Activated CD4-positive, alpha-beta T cell treated with anti-CD3 and anti-CD28 coated beads, Interleukin-2, Interleukin-4, amounts not matched to agents 100 ng/mL and 50 ng/mL, durations not matched to agents 16 hours and 8 hours (primary cell): ENCODE data around the gene SMC1B.
"Not testable (repeated sequence)": the region's sequence is repeated elsewhere in the genome, so short reads cannot be mapped to it uniquely, and the experiment has no call there.

Source experiments
- DNase-seq: peaks from one replicate; pipeline ENCODE4 v3.0.0-alpha.2; 2020; ENCODE audit warnings: low spot score

The SMC1B gene

DNA sequence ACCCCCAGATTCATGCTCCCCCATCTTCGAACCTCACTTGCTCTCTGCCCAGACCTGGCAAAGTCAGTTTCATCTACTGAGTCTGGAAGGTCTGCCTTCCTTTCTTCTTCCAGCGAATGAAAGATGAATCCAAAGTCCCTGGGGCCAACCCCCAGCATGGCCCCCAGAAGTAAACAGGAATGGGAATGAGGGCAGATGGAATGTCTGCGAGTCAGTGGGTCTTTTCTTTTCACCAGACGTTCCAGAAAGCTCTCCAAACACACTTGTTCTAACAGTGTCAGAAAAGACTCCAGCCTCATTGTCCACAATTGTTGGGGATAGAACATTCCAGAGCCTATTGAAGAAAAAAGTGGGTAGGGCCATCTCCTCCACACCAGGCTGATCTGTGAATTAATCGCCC lies 28.7 kb upstream of the SMC1B start:
- no peak for DNase-seq

DNA sequence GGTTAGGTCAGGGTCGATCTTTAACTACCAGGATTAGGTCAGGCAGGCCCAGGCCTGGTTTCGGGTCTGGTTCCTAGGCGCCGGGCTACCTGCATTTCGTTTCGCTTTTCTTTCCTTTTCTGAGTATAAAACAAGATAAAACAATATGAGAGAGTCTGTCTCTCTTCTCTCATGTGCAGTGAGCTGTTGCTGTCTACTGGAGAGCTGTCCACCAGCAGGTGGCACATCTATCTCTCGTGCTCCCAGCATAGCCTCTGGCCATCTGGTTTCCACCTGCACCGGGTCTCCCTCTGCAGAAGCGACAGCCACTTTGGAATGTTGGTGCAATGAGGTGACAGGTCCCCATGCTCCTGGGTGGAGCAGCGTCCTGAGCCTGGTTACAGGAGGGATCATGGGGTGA lies 27.7 kb upstream of the SMC1B start:
- DNase-seq = peak; percentile 28

DNA sequence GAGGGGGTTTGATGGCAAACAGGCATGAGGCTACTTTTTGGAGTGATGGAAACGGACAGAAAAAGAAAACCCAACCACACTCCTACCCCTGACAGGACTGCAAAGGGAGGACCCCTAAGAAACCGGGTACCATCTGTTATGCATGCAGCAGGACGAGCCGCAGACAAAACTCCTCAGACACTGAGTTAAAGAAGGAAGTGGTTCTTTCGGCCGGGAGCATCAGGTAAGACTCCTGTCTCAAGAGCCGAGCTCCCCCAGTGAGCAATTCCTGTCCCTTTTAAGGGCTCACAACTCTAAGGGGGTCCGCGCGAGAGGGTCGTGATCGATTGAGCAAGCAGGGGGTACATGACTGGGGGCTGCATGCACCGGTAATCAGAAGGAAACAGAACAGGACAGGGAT lies 27.3 kb upstream of the SMC1B start:
- DNase-seq = not testable (repeated sequence)

DNA sequence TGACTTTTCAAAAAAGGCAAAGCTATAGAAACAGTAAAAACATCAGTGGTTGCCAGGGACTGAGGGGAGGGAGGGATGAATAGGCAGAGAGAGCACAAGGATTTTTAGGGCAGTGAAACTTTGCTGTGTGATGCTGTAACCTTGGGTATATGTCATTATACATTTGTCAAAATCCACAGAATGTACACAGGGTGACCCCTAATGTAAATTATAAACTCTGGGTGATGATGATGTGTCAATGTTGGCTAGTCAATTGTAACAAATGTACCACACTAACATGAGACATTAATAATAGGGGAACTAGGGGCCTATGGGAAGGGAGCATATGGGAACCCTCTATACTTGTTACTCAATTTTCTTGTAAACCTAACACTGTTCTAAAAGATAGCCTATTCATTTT lies 24.9 kb upstream of the SMC1B start:
- DNase-seq = no peak

DNA sequence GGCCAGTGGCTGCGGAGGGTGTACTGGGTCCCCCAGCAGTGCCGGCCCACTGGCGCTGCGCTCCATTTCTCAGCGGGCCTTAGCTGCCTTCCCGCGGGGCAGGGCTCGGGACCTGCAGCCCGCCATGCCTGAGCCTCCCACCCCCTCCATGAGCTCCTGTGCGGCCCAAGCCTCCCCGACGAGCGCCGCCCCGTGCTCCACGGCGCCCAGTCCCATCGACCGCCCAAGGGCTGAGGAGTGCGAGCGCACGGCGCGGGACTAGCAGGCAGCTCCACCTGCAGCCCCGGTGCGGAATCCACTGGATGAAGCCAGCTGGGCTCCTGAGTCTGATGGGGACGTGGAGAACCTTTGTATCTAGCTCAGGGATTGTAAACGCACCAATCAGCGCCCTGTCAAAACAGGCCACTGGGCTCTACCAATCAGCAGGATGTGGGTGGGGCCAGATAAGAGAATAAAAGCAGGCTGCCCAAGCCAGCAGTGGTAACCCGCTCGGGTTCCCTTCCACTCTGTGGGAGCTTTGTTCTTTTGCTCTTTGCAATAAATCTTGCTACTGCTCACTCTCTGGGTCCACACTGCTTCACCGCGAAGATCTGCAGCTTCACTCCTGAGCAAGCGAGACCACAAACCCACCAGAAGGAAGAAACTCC lies 23.6 kb upstream of the SMC1B start:
- not testable (repeated sequence) for DNase-seq

DNA sequence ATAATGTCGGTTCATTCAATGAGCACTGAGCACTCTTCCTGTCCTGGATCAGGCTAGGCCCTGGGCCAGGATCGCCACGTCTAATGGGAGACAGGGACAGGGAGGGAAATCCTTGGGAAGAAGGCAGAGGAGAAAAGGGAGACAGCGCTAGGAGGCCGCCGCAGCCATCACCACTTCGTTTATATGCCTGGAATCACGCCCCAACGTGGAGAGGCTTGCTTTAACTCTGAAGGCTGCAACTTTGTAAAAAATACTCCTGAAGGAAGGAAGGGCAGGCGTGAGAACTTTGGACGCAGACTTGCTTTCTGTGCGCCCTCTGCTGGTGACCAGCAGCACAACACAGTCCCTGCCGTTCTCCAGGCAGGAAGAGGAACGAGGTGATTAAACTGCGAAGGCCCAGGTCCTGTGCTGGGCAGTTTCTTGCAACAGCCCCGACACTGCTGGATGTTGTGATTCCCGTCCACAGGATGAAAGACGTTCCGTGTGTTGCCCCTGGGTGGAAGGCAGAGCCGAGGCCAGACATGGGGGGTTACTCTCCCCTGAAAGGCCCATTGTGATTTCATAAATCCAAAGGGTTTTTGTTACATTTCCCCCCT lies 22.2 kb upstream of the SMC1B start:
- peak; percentile 83 for DNase-seq

DNA sequence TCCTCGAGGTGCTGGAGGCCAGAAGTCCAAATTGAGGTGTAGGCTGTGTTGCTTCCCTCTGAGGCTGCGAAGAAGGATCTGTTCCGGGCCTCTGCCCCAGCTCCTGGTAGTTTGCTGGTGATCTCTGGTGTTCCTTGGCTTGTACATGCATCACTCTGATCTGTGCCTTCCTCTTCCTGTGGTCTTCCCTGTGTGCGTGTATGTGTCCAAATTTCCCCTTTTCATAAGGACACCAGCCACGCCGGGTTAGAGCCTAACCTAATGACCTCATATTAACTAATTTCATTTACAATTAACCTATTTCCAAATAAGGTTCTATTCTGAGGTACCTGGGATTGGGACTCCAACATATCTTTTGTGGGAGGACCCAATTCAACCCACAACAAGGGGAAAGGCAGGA lies 21.6 kb upstream of the SMC1B start:
- no peak for DNase-seq

DNA sequence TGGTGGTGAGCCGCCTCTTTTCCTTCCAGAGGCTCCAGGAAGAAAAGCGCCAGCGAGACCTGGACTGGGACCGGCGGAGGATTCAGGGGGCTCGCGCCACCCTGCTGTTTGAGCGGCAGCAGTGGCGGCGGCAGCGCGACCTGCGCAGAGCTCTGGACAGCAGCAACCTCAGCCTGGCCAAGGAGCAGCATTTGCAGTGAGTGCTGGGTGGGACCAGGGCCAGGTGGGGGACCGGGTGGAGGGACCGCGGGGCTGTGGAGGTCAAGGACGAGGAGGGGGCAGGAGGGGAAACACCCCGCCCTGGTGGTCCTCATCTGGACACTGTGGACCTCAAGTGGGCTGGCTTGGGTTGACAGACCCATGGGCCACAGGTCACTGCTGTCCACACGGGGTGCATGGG lies 17.5 kb upstream of the SMC1B start:
- DNase-seq = no peak

DNA sequence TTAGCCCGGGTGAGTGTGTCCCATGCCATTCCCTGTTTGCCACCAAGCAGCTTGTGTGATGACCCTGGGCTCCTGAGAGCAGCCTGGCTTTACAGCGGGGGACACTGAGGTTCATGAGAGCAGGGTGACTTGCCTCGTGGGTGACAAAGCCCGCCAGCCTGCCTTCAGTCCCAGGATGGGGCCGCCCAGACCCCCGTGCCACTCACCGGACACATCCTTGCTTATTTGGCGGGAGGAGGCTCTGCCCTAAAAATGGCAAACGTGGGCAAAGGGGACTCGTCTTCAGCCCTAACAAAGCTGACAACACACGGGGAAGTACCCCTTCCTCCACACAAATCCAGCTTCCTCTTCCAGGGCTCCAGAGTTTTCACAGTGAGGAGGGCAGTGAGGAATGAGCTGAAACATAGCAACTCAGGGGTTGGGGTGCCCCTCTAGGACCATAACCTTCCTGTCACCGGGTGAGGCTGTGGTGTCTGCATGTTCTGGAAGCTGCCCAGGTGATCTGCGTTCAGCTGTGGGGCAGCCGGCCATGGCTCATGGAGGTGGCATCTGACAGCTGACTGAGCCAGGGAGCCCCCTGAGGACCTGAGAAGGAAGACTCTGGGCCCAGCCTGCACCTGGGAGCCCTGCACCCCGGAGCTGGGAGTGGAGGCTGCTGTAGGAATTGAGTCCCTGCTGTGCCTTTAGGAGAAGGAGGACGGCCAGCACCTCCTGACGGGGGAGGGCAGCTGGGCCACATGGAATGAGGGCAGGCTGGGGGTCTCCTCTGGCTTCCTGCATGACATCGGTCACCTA lies 16.8 kb upstream of the SMC1B start:
- no peak for DNase-seq

DNA sequence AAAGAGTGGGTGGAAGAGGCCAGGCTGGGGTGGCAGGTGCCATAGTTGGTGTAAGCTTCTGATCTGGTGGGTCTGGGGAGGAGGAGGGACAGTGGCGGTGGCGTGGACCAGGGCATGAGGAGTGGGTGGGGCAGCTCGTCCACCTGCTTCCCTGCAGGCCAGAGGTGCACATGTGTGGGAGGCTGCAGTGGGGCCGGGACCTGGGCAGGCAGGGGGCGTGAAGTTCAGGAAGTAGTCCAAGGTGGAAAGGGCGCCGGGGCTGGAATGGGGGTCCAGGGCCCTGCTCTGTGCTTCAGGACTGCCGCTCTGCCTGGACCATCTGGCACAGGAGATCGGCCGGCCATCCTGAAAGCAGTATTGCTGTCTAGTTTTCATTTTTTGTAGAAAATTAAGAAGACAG lies 16.0 kb upstream of the SMC1B start:
- no peak for DNase-seq

DNA sequence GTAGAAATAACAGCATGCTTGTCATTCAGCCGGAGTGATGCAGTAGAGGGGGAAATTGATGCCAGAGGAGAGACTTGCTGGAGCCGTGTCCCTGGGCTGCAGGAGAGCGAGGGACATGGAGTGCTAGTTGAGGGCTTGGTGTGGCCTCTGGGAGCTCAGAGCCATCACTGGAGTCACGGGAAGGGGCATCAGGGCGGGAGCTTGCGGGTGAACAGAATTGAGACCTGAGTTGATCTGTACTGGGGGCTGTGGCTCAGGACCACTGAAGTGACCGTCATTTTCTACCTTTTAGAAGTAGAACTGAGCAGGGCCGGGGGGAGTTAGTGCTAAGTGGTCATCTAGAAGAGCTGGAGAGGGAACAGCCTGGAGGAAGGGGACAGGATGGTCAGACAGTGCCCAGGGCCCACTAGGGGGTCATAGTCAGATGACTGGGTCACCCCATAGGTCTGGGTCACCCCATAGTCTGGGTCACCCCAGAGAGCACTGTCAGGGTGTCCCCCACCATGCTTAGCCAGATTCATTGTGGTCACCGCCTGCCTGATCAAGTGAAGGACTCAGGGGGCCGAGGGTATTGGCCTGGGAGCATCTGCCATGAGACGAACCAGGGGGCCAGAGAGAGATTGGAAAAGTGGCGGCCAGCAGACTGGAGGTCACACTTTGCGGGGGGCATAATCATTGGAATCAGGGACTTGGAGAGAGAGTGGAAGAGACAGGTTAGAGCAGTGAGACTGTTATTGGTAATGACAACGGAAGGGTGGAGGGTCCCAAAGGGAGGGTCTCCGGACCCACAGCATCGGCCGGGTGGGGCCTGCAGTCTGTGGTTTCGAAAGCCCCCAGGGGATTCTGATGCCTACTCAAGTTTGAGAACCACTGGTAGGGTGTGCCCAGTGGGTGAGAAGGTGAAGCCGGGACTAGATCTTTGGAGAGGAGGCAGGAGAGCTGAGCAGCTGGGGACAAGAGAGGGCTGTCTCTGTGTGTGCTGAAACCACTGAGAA lies 15.3 kb upstream of the SMC1B start:
- DNase-seq = no peak

DNA sequence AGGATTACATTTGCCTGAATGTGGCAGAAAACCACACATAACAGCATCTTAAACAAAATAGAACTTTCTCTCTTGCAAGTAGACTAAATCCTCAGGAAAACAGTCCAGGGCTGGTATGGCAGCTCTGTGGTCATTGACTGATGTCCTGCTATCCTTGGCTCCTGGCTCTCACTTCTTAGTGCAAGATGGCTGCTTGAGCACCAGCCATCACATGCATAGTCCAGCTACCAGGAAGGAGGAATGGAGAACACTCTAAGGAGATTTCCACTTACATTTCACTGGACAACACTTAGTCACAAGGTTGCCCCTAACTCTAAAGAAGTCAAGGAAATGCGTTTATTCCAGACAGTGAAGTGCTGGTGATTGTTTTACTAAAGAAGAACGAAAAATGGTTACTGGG lies 13.7 kb upstream of the SMC1B start:
- DNase-seq = no peak

DNA sequence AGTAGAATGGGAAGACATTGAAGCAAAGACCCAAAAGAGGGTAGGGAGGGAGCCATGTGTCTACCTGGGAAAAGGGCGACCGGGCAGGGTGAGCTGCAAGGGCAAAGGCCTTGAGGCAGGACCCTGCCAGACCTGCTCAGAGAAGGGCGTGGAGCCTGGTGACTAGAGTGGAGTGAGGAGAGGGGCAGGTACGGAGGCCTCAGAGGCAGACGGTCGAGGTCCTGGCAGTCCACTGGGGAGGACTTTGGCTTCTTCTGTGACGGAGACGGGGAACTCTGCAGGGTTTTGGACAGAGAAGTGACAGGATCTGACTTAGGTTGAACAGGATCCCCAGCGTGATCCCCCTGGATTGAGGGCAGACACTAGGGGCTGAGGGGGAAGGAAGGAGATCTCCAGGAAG lies 13.0 kb upstream of the SMC1B start:
- DNase-seq = no peak

DNA sequence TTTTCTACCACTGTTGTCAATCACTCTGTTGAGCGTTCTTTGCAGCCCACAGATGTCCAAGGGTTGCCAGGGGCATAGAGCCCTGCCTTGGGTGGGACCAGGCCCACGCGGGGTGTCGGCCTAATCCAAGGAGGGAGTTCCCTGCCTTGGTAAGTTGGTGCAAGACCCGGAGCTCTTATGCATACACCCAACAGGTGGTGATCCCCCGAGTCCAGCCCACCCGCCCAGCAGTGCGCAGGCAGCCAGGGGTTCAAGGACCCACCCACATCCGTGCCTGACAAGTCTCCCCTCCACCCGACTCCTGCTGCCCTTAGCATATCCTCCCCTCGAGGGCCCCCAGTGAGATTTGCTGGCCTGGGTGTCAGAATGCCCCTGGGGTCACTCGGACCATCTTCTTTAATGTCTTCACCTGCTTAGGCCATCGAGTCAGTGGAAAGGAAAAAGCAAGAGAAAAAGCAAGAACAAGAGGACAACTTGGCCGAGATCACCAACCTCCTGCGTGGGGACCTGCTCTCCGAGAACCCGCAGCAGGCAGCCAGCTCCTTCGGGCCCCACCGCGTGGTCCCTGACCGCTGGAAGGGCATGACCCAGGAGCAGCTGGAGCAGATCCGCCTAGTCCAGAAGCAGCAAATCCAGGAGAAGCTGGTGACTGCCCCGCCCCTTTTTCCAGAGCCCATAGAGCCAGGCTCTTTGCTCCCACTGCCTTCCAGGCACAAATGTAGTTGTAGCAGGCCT lies 12.3 kb upstream of the SMC1B start:
- no peak for DNase-seq

DNA sequence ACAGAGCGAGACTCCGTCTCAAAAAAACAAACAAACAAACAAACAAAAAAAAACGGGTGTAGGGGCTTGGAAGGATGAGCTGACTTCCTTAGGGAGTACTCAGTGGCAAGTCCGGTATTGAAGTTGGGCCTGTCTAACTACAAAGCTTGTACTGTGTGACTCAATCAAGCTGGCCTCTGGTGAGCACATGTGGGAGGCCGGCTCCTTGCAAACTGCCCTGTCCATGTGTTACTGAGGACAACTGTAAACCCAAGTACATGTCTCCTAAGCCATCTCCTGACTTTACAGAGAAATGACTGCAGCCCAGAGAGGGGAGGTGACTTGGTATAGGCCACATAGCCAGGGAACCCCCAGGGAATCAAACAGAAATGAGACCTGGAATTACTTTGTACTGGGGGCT lies 11.7 kb upstream of the SMC1B start:
- DNase-seq = no peak

DNA sequence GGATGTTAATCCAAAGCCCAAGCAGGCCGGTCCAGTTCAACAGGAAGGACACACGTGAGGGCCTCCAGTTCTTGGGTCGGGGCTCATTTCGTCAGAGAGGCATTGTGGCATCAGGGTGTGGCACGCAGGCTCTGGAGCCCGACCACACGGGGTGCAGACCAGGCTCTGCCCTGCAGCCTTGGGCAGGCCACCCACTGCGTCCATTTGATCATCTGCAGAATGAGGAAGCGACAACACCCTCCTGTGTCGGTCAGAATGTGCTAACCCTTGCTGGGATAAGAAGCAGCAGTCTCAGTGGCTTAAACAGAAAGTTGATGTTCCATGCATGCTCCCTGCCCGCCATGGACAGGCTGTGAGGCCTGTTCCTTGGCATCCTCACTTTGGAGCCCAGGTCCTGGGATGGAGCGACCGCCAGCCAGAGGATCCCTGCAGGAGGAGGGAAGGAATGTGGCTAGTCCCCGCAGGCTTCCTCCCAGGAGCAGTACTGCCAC lies 10.9 kb upstream of the SMC1B start:
- DNase-seq = no peak

DNA sequence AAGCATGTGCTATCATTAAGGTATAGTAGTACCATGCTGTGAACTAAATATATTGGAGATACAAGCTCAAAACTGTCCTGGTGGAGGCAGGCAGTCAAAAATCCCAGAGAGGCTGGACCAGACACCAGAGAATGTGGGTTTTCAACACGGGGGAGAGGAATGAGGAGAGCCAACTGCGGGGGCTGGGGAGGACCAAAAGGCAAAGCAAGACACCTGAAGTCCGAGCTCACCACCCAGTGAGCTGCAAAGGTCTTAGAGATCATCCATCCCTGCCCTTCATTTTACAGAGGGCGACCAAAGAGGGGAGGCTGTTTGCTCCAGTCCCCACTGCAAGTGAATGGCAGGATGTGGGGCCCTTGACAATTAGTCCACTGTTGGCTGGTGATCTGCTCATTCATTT lies 10.1 kb upstream of the SMC1B start:
- no peak for DNase-seq

DNA sequence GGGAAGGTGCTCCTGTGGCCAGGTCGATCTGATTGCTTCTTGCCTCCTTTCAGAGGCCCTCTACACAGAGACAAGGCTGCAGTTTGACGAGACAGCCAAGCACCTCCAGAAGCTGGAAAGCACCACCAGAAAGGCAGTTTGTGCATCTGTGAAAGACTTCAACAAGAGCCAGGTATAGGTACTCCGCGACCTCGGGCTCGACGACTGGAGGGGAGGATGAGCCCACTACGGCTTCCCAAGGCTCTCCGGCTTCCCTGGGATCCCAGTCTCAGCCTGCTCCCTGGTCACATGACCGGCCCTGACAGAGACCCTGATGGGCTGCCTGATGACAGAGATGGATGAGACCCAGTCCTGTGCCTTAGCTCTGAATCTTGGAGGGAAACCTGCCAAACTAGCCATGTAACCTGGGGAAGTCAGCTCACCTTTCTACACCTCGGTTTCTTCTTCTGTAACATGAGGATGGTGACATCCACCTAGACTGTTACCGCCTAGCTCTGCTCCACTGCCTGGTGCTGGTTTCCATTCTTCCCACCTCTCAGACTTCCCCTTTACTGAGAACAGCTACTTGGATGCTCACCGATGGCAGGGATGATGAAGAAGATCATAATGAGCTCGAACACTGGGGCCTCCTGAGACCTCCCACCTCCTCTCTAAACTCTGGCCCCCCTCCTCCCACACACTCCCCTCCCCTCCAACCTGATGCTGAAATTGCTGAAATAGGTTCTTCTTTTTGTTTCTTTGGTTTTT lies 9.0 kb upstream of the SMC1B start:
- DNase-seq = no peak

DNA sequence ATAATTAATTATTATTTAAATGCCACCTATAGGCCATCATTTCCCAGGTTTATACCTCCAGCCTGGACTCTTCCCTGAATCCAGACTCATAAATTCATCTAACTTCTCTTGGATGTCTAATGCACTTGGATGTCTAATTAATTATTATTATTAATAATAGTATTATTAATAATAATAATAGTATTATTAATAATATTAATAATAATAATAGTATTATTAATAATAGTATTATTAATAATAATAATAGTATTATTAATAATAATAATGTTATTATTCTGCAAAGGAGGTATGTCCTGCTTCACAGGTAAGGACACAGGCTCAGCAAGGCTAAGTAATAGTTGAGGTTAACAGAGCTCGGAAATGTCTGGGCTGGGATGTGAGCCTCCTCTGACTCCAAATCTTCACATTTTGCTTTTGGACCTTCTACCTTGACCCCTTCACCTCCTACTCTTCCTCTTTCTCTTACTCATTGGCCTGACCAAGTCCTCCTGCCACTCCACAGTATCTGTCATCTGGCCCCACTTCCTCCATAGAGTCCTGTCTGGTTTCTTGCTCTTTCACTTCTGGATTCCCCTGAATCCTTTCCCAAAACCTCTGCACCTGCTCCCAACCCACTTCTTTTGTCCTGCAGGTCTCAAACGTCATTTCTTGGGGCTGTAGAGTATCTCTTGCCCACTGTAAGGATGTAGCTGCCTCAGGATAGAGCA lies 8.1 kb upstream of the SMC1B start:
- no peak for DNase-seq

DNA sequence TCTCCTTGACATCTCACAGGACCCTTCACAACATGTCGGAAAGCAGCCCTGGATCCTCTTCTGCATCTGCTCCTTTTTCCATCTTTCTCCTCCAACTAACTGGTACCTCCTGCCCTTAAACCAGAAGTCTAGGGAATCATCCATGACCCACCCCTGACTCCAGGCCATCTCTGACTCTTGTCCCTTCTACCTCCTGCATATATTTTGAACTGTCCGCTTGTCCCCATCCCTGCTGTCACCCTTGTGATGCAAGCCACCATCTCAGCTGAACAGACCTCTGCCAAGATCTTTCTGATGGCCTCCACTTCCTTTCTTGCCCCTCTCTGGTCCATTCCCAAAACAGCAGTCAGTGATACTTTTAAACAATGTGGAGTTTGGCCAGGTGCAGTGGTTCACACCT lies 7.1 kb upstream of the SMC1B start:
- DNase-seq = no peak
